ENCODE measurements around the gene BMF.

DNA sequence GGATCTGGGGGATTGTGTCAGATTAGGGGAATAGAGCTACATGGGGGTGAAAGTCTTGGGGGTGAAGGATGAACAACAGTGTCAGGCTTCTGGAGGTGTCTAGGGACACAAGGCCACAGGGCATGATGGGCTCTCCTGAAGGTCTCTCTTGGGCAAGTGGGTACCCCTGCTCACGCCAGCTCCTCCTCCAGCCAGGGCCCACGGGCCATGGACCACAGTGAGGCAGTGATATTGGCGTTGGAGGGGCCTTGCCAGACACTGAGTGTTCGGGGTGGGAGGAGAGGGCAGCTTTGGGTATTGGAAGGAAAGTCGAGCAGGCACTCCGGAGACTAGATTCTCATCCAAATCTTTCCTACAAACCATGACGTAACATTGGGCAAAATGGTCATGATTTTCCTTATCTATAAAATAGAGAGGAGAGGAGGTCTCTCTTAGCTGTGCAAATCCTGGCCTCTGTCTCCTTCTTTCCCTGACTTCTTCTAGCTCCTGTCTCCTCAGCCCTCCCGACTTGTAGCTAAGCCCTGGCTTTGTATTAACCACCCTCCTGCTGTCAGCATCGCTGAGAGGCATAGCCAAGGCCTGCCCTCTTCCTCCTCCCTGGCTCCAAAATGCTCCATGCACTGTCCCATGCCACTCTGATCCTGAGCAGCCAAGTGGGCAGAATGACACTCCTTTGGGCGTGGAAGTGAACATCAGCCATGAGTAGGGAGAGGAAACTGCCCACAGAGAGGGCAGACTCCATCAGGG is 45.7 kb downstream of the BMF start:
- TF ChIP-seq, protein P1, sequence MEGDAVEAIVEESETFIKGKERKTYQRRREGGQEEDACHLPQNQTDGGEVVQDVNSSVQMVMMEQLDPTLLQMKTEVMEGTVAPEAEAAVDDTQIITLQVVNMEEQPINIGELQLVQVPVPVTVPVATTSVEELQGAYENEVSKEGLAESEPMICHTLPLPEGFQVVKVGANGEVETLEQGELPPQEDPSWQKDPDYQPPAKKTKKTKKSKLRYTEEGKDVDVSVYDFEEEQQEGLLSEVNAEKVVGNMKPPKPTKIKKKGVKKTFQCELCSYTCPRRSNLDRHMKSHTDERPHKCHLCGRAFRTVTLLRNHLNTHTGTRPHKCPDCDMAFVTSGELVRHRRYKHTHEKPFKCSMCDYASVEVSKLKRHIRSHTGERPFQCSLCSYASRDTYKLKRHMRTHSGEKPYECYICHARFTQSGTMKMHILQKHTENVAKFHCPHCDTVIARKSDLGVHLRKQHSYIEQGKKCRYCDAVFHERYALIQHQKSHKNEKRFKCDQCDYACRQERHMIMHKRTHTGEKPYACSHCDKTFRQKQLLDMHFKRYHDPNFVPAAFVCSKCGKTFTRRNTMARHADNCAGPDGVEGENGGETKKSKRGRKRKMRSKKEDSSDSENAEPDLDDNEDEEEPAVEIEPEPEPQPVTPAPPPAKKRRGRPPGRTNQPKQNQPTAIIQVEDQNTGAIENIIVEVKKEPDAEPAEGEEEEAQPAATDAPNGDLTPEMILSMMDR (IDR thresholded peaks at IDR 0.05) = no peak
- TF ChIP-seq POLR2A (IDR thresholded peaks at IDR 0.05) = no peak

Measured in prostate gland (tissue), 2 donors.